Ovary (tissue), 3 donors: ENCODE data around the gene ZNF484.

Experiments used
- CTCF ChIP-seq, 3 donors: fragments of 450-650 bp in 2 of 3; fragments of 200-600 bp in 1 of 3; IDR thresholded peaks; one replicate each; pipeline versions ENCODE4 v1.5.1 to v1.8.0; 2016 to 2022; ENCODE audit warnings: antibody characterized with exemption in 3 of 3, mild to moderate bottlenecking in 1 of 3
- POLR2A ChIP-seq: fragments of 450-650 bp; IDR thresholded peaks from one replicate; pipeline ENCODE4 v1.6.1; 2017; ENCODE audit warnings: antibody characterized with exemption, mild to moderate bottlenecking, moderate library complexity
- donor health status: DM: no; HTN: no; CAD: no.

GRCh38 chr9:92870289-92870688 lies 7.5 kb downstream of the ZNF484 start:
- TF ChIP-seq CTCF (IDR thresholded peaks at IDR 0.05): no peak
- no peak for TF ChIP-seq POLR2A
